Fibroblast of villous mesenchyme (primary cell): ENCODE data around the gene SLC49A4. TPM values are rescaled to one million over a fixed set of nuclear protein-coding genes. Genes with fewer than 3 reads are reported as not detected.

ENCODE experiments used
- DNase-seq: peaks from one replicate; pipeline ENCODE4 v3.0.0-alpha.2; 2010; ENCODE audit warnings: low read depth
- H3K4me3 ChIP-seq: 2 replicates; pipeline ENCODE4 v1.5.1; 2011; ENCODE audit warnings: low read depth, mild to moderate bottlenecking, low read length
- CTCF ChIP-seq: IDR thresholded peaks from 2 replicates; pipeline ENCODE4 v1.5.1; 2012; ENCODE audit warnings: low read depth, mild to moderate bottlenecking, low read length; ENCODE audit not compliant: insufficient read depth
- total RNA-seq: library from RNA; depleted of rRNA; stranded (reverse); fragments of >200 nt; gene quantifications from 2 replicates; pipeline ENCODE4 v1.2.3, GENCODE V29; 2012

The SLC49A4 gene
- total RNA-seq, 1 donor = 40.2 TPM

DNA sequence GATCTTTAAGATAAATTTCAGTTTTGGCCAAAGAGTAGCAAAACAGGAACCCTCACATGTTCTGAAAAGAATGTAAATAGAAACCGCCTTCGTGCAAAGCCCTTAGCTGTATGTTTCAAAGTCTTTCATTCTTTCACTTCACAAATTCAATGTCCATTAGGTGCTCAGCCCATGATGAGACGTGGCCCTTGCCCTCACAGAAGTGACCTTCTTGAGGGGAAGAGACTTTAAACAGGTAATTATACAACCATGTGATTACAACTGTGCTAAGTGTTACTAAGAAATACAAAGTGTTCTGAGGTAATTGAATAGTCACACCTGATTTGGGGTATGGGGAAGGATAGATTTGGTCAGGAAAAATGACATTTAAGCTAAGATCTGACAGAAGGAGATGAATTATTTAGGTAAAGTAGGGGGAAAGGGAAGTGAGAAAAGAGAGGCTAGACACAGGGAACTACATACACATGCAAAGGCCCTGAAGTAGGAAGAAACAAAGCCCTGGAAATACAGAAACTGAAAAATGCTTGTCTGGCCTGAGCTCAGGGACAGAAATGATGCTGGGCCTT, 20.8 kb upstream of the SLC49A4 start:
- DNase-seq = no peak
- TF ChIP-seq CTCF = no peak

GRCh38 chr3:122774564-122774963, 20.3 kb upstream of the SLC49A4 start:
- no peak for TF ChIP-seq CTCF
- peak; percentile 34 for DNase-seq
- no peak overlapping the region for H3K4me3 ChIP-seq

More for the DNA sequence above, 20.8 kb upstream of the SLC49A4 start:
- no peak overlapping the region for H3K4me3 ChIP-seq

DNA sequence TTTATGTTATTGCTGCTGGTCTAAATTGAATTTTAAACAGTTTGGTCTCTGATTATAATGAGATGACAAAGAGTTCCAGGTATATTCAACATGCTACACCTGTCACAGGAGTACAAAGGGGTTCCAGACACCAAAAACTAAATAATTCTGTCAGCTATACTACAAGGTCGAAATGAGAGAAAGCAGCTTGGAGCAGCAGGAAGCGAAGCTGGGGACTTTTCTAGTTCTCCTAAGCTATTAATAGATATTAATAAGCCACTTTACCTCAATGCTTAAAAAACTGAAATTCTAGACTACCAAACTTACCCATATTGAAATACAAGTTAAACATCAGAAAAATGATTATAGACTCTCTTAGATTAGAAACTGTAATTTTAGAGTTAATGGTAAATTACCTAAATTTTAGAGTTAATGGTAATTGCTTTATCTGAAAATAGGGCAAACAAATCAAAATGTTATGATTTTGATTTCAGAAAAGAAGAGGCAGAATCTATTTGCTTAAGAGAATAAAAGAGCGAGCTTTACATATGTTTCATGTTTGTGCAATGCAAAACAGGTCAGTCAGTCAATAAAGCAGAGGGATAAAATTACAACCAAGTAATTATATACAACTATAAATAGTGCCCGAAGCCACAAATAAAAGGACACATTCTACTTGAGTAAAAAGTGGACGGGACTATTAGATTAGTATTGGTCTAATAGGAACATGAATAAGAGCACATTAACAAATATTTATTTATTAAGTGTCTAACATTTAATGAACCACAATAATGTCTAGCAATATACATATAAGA, 18.0 kb upstream of the SLC49A4 start:
- no peak overlapping the region for H3K4me3 ChIP-seq
- no peak for TF ChIP-seq CTCF
- no peak for DNase-seq

- DNase-seq = no peak
- H3K4me3 ChIP-seq = no peak overlapping the region
- no peak for TF ChIP-seq CTCF
Measured at GRCh38 chr3:122777563-122777962, 17.3 kb upstream of the SLC49A4 start.

- TF ChIP-seq CTCF = no peak
- H3K4me3 ChIP-seq = no peak overlapping the region
- no peak for DNase-seq
Measured at GRCh38 chr3:122782804-122783203, 12.1 kb upstream of the SLC49A4 start.

DNA sequence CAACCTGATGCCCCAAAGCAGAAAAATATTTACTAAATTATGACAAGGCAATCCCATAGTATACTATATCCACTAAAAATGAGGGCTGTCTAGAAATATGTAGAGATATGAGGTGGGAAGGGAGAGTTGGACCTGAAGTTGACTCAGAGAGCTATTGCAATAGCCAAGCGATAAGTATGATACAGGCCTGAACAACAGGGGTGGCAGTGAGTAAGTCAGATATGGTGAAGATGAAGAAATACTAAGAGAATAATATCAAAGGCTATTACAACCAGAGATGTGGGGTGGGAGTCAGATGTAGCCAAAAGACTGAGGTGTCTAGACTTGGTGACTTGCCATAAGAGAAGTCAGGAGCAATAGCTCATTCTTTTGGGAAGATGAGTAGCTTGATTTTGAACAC, 10.4 kb upstream of the SLC49A4 start:
- peak; percentile 40 for DNase-seq
- TF ChIP-seq CTCF = no peak
- no peak overlapping the region for H3K4me3 ChIP-seq

DNA sequence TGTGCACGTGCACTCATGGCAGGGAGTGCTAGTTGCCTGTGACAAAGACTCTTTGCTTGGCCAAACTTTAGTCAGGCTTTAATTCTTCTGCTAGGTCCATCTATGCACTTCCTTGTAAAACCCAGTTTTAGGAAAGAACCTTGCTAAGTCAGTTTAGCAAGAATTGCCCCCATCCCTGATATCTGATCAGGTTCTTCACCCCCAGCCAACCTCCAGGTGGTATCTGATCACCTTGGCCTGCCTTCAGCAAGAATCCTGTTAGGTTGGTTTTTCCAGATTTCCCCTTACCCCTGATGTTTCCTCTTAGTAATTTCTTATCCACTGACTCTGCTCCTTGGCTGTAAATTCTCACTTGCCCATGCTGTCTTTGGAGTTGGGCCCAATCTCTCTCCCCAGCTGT, 9.6 kb upstream of the SLC49A4 start:
- TF ChIP-seq CTCF = no peak
- no peak overlapping the region for H3K4me3 ChIP-seq
- no peak for DNase-seq
